ENCODE data around the gene WASL. TPM values are rescaled to one million over a fixed set of nuclear protein-coding genes. Genes with fewer than 3 reads are reported as not detected.

The WASL gene
- total RNA-seq, 4 donors from 2014 or later: 16.9 to 56.9 (median 49.5) TPM

DNA sequence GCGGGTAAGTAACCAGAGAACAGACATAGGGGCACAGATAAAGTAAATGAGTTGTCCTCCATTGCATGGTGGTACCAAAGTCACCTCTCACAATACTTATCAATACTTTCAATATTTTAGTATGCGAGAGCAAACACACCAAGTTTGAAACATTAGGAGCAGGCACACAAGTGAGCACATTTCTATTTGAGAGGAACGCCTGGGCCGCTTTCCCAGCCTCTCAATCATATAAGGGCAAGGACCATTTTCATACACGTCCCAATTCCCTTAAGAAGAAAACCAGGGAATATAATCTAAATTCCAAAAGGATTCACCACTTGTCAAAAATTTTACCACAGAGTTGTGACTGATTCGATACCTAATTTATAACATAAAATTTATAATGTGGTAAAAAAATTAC lies 85.6 kb downstream of the WASL start:
- H3K36me3 ChIP-seq: no peaks in the 10 kb centered on the region
- no peaks in the 10 kb centered on the region for H3K9me3 ChIP-seq
- intact Hi-C loops (cut with DNase I; ENCODE audit: low total_unique reads): no loop called here
- H3K27me3 ChIP-seq: no peaks in the 10 kb centered on the region
- DNase-seq: no peak
- no peak overlapping the region for H3K27ac ChIP-seq
- no peak for TF ChIP-seq POLR2A (IDR thresholded peaks at IDR 0.05)
- TF ChIP-seq, protein P1, sequence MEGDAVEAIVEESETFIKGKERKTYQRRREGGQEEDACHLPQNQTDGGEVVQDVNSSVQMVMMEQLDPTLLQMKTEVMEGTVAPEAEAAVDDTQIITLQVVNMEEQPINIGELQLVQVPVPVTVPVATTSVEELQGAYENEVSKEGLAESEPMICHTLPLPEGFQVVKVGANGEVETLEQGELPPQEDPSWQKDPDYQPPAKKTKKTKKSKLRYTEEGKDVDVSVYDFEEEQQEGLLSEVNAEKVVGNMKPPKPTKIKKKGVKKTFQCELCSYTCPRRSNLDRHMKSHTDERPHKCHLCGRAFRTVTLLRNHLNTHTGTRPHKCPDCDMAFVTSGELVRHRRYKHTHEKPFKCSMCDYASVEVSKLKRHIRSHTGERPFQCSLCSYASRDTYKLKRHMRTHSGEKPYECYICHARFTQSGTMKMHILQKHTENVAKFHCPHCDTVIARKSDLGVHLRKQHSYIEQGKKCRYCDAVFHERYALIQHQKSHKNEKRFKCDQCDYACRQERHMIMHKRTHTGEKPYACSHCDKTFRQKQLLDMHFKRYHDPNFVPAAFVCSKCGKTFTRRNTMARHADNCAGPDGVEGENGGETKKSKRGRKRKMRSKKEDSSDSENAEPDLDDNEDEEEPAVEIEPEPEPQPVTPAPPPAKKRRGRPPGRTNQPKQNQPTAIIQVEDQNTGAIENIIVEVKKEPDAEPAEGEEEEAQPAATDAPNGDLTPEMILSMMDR (IDR thresholded peaks at IDR 0.05): no peak
- no peaks in the 10 kb centered on the region for H3K4me1 ChIP-seq
- no peak overlapping the region for H3K4me3 ChIP-seq

DNA sequence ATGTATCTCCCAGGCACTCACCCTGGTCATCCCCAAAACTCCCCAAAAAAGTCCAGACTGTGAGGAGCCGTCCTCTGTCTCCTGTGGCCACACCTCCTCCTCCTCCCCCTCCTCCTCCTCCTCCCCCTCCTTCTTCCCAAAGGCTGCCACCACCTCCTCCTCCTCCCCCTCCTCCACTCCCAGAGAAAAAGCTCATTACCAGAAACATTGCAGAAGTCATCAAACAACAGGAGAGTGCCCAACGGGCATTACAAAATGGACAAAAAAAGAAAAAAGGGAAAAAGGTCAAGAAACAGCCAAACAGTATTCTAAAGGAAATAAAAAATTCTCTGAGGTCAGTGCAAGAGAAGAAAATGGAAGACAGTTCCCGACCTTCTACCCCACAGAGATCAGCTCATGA lies 86.0 kb downstream of the WASL start:
- no peak for DNase-seq
- TF ChIP-seq POLR2A (IDR thresholded peaks at IDR 0.05): no peak
- TF ChIP-seq, protein P1 (IDR thresholded peaks at IDR 0.05): no peak
- Histone ChIP-seq H3K27ac (no peak overlapping the region), H3K9me3 (no peaks in the 10 kb centered on the region), H3K27me3 (no peaks in the 10 kb centered on the region), H3K4me1 (no peaks in the 10 kb centered on the region), H3K36me3 (no peaks in the 10 kb centered on the region), H3K4me3 (no peak overlapping the region)
- intact Hi-C loops (cut with DNase I; ENCODE audit: low total_unique reads): no loop called here

DNA sequence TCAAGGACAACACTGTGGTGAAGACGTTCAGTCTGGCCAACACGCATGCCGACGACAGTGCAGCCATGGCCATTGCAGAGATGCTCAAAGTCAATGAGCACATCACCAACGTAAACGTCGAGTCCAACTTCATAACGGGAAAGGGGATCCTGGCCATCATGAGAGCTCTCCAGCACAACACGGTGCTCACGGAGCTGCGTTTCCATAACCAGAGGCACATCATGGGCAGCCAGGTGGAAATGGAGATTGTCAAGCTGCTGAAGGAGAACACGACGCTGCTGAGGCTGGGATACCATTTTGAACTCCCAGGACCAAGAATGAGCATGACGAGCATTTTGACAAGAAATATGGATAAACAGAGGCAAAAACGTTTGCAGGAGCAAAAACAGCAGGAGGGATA lies 86.5 kb downstream of the WASL start:
- H3K27ac ChIP-seq: no peak overlapping the region
- TF ChIP-seq, protein P1 (IDR thresholded peaks at IDR 0.05): no peak
- TF ChIP-seq POLR2A (IDR thresholded peaks at IDR 0.05): no peak
- no peaks in the 10 kb centered on the region for H3K36me3 ChIP-seq
- H3K4me1 ChIP-seq: no peaks in the 10 kb centered on the region
- DNase-seq: no peak
- H3K9me3 ChIP-seq: no peaks in the 10 kb centered on the region
- H3K27me3 ChIP-seq: no peaks in the 10 kb centered on the region
- intact Hi-C loops (cut with DNase I; ENCODE audit: low total_unique reads): no loop called here
- H3K4me3 ChIP-seq: no peak overlapping the region

DNA sequence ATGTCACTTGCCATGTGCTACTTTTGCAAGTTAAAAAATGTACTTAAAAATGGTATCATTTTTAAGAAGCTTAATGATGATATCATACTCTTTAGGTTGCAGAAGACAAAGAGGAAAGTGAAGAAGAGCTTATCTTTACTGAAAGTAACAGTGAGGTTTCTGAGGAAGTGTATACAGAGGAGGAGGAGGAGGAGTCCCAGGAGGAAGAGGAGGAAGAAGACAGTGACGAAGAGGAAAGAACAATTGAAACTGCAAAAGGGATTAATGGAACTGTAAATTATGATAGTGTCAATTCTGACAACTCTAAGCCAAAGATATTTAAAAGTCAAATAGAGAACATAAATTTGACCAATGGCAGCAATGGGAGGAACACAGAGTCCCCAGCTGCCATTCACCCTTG lies 87.0 kb downstream of the WASL start:
- Histone ChIP-seq H3K36me3 (no peaks in the 10 kb centered on the region), H3K4me3 (no peak overlapping the region), H3K27me3 (no peaks in the 10 kb centered on the region), H3K27ac (no peak overlapping the region), H3K9me3 (no peaks in the 10 kb centered on the region), H3K4me1 (no peaks in the 10 kb centered on the region)
- TF ChIP-seq, protein P1 (IDR thresholded peaks at IDR 0.05): no peak
- no peak for TF ChIP-seq POLR2A (IDR thresholded peaks at IDR 0.05)
- intact Hi-C loops (cut with DNase I; ENCODE audit: low total_unique reads): no loop called here
- DNase-seq: no peak

DNA sequence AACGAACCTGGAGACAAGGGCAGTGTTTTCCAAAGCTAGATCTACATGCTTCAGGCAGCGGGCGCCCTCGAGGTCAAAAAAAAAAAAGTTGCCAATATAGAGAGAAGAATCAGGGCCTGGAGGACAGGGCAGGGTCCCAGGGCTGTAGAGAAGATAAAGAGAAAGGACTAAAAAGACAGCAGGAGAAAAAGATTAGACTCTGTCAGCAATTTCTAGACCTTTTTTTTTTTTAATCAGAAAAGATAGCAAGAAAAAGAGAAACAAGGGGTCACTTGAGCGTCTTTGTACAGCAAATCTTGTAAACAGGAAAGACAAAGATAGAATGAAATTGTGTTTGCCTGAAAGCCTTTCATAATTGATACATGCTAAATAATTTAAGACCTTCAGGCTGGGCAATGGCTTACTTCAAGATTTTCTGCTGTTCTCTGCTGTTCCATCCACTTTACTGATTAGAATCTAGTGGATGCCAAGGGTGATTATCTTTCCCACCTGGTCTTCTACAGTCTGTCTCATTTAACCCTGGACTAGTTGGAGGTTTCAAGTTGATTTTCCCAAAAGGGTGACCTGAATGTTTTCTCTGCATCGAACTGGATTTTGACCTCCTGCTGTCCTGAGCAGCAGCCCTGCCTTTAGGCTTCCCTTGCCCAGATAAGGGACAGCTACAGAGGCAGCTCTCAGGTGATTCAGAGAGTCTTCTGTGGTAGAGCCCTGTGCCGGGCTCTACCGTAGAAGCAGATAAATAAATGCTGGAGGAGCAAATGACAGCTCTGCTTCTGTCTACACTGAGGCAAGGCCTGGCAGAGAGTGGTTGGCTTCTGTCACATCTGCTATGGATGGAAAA lies 88.1 kb downstream of the WASL start:
- Histone ChIP-seq H3K4me1 (no peaks in the 10 kb centered on the region), H3K27me3 (no peaks in the 10 kb centered on the region), H3K36me3 (no peaks in the 10 kb centered on the region), H3K9me3 (no peaks in the 10 kb centered on the region), H3K27ac (no peak overlapping the region), H3K4me3 (no peak overlapping the region)
- no peak for DNase-seq
- no peak for TF ChIP-seq POLR2A (IDR thresholded peaks at IDR 0.05)
- TF ChIP-seq, protein P1 (IDR thresholded peaks at IDR 0.05): no peak
- intact Hi-C loops (cut with DNase I; ENCODE audit: low total_unique reads): no loop called here

All from uterus (tissue), 4 donors.